SU-DHL-6 (cell line): ENCODE data around the gene RUVBL2.
"Not testable (repeated sequence)": the region's sequence is repeated elsewhere in the genome, so short reads cannot be mapped to it uniquely, and the experiment has no call there.

Experiments
- H2AFZ ChIP-seq: fragments of 200-600 bp; sonication (generic); 2 replicates; pipeline ENCODE4 v1.6.1; 2014; ENCODE audit warnings: low read depth, mild to moderate bottlenecking, moderate library complexity, mixed read lengths, antibody characterized with exemption, low read length; ENCODE audit not compliant: severe bottlenecking
- H3F3A ChIP-seq: fragments of 200-600 bp; shearing (Covaris generic); 2 replicates; pipeline ENCODE4 v1.6.0; 2016; ENCODE audit warnings: antibody characterized with exemption, mild to moderate bottlenecking; ENCODE audit not compliant: insufficient read depth
- H3K27ac ChIP-seq: fragments of 200-600 bp; sonication (generic); 2 replicates; pipeline ENCODE4 v1.5.1; 2016; ENCODE audit warnings: low read depth, mild to moderate bottlenecking, low read length, moderate library complexity, mixed read lengths
- H3K27me3 ChIP-seq: fragments of 200-600 bp; sonication (generic), shearing (Covaris generic); 2 replicates; pipeline ENCODE4 v1.6.0; 2014; ENCODE audit warnings: mild to moderate bottlenecking, low read length
- H3K36me3 ChIP-seq: fragments of 200-600 bp; sonication (generic); 2 replicates; pipeline ENCODE4 v1.6.1; 2014; ENCODE audit warnings: mild to moderate bottlenecking, low read length, mixed read lengths
- H3K4me2 ChIP-seq: fragments of 300-600, 200-600 bp; shearing (Covaris generic), sonication (generic); 2 replicates; pipeline ENCODE4 v1.6.0; 2014; ENCODE audit warnings: low read length, low read depth, mild to moderate bottlenecking; ENCODE audit not compliant: poor library complexity, severe bottlenecking
- H3K4me3 ChIP-seq: fragments of 200-600 bp; sonication (generic); 2 replicates; pipeline ENCODE4 v1.5.1; 2014; ENCODE audit warnings: antibody characterized with exemption, low read length, mild to moderate bottlenecking, mixed read lengths; ENCODE audit not compliant: insufficient read depth, poor library complexity, severe bottlenecking
- H3K79me2 ChIP-seq: fragments of 200-600 bp; sonication (generic); 2 replicates; pipeline ENCODE4 v1.6.1; 2014; ENCODE audit warnings: mild to moderate bottlenecking, low read length, moderate library complexity; ENCODE audit not compliant: insufficient read depth
- H3K9ac ChIP-seq: fragments of 200-600 bp; sonication (generic); 2 replicates; pipeline ENCODE4 v1.7.0; 2014; ENCODE audit warnings: mild to moderate bottlenecking, low read length
- H3K9me2 ChIP-seq: fragments of 200-600 bp; sonication (generic); replicated peaks from 2 replicates; pipeline ENCODE4 v1.6.1; 2014; ENCODE audit warnings: low read length; ENCODE audit not compliant: insufficient read depth
- H3K9me3 ChIP-seq: fragments of 200-600 bp; sonication (generic); 2 replicates; pipeline ENCODE4 v1.6.1; 2014; ENCODE audit warnings: low read length, mixed read lengths; ENCODE audit not compliant: insufficient read depth
- H4K20me1 ChIP-seq: fragments of 200-600 bp; sonication (generic); 2 replicates; pipeline ENCODE4 v1.6.1; 2014; ENCODE audit warnings: low read depth, mild to moderate bottlenecking, antibody characterized with exemption, low read length, moderate library complexity, mixed read lengths
- CTCF ChIP-seq: fragments of 200-600 bp; sonication (generic); IDR thresholded peaks from one replicate; pipeline ENCODE4 v1.5.1; 2017; ENCODE audit warnings: antibody characterized with exemption, mild to moderate bottlenecking, low read length, moderate library complexity; ENCODE audit not compliant: insufficient read depth, poor library complexity, severe bottlenecking
- EZH2phosphoT487 ChIP-seq: fragments of 200-600 bp; sonication (generic), shearing (Covaris generic); conservative IDR thresholded peaks from 2 replicates; pipeline ENCODE4 v1.6.1; 2018; ENCODE audit warnings: mild to moderate bottlenecking, antibody characterized with exemption, low read length, moderate library complexity, mixed read lengths

The RUVBL2 gene

GRCh38 chr19:49042177-49042576 is 48.5 kb downstream of the RUVBL2 start:
- Histone ChIP-seq H3K9me3 (no peaks in the 10 kb centered on the region), H3K9me2 (no peaks in the 10 kb centered on the region), H3K36me3 (no peaks in the 10 kb centered on the region), H3K4me3 (no peak overlapping the region), H3K27me3 (no peaks in the 10 kb centered on the region), H4K20me1 (no peaks in the 10 kb centered on the region), H3K27ac (no peak overlapping the region), H2AFZ (no peak overlapping the region), H3K9ac (no peak overlapping the region), H3K4me2 (no peak overlapping the region), H3F3A (no peaks in the 10 kb centered on the region), H3K79me2 (no peaks in the 10 kb centered on the region)
- no peak for TF ChIP-seq CTCF
- no peak for TF ChIP-seq EZH2phosphoT487

GRCh38 chr19:49042666-49043065 is 49.0 kb downstream of the RUVBL2 start:
- H4K20me1 ChIP-seq, H2AFZ ChIP-seq, H3F3A ChIP-seq, H3K4me2 ChIP-seq, H3K27ac ChIP-seq, H3K9ac ChIP-seq, H3K79me2 ChIP-seq, H3K36me3 ChIP-seq, H3K9me2 ChIP-seq, H3K27me3 ChIP-seq, H3K9me3 ChIP-seq, H3K4me3 ChIP-seq: not testable (repeated sequence)

- not testable (repeated sequence) for H3K27ac ChIP-seq, H3K79me2 ChIP-seq, H4K20me1 ChIP-seq, H3K4me3 ChIP-seq, H3K4me2 ChIP-seq, H2AFZ ChIP-seq, H3K9ac ChIP-seq, H3K36me3 ChIP-seq, H3K9me3 ChIP-seq, H3K27me3 ChIP-seq, H3K9me2 ChIP-seq, H3F3A ChIP-seq
Observed at GRCh38 chr19:49043548-49043947, 49.9 kb downstream of the RUVBL2 start, which contains the start of gene CGB5. CGB5 (plus strand) TSS chr19:49043848; CDS start chr19:49044210, 362 bp downstream.

GRCh38 chr19:49049011-49049410 is 55.3 kb downstream of the RUVBL2 start, which contains the start of gene CGB8:
CGB8 (minus strand) TSS chr19:49049111; CDS start chr19:49048739, 372 bp downstream.
- not testable (repeated sequence) for H3K79me2 ChIP-seq, H3K27me3 ChIP-seq, H2AFZ ChIP-seq, H3K9ac ChIP-seq, H3K4me2 ChIP-seq, H3K36me3 ChIP-seq, H3K27ac ChIP-seq, H4K20me1 ChIP-seq, H3K4me3 ChIP-seq, H3F3A ChIP-seq, H3K9me2 ChIP-seq, H3K9me3 ChIP-seq

GRCh38 chr19:49049834-49050233 is 56.1 kb downstream of the RUVBL2 start:
- H3K9me2 ChIP-seq, H3K36me3 ChIP-seq, H3F3A ChIP-seq, H3K9me3 ChIP-seq, H3K27ac ChIP-seq, H4K20me1 ChIP-seq, H3K4me3 ChIP-seq, H3K4me2 ChIP-seq, H2AFZ ChIP-seq, H3K27me3 ChIP-seq, H3K9ac ChIP-seq, H3K79me2 ChIP-seq: not testable (repeated sequence)

- not testable (repeated sequence) for H3K27ac ChIP-seq
Observed at GRCh38 chr19:49050376-49051033, 56.8 kb downstream of the RUVBL2 start.

More at GRCh38 chr19:49050376-49051033, 56.8 kb downstream of the RUVBL2 start:
- not testable (repeated sequence) for H3K9ac ChIP-seq, H3K79me2 ChIP-seq, H3K9me3 ChIP-seq, H2AFZ ChIP-seq, H3K36me3 ChIP-seq, H3K27me3 ChIP-seq, H3K9me2 ChIP-seq, H3K4me3 ChIP-seq, H3F3A ChIP-seq, H4K20me1 ChIP-seq, H3K4me2 ChIP-seq
